Measurements from ENCODE around the gene WSB2. TPM values are rescaled to one million over a fixed set of nuclear protein-coding genes. Genes with fewer than 3 reads are reported as not detected.

The WSB2 gene
- total and polyA plus RNA-seq, 10 of the 15 experiments (the other 5 are each of a cell fraction or from before 2014, with no cell fraction given) = 18.3 to 82.6 (median 43.7) TPM

DNA sequence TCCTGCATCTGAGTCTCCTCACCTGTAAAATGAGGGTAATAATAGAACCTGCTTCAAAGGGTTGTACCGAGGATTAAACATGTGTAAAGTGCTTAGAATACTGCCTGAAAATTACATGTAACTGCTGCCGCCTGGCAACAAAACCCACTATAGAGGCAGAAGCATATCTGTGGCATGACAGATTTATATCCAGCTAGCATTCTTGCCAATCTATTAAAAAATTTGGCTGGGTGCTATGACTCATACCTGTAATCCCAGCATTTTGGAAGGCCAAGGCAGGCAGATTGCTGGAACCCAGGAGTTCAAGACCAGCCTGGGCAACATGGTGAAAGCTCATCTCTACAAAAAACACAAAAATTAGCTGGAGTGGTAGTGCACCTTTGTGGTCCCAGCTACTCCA is 75.8 kb downstream of the WSB2 start:
- 72% methylated on average over 2 of the region's 2 CpGs for WGBS (ENCODE audit: insufficient coverage, insufficient replicate concordance, low lambda C conversion rate, missing lambda C conversion rate)
- SMC1A ChIA-PET (ENCODE audit: uncharacterized antibody, unreplicated experiment) = interaction anchor here (0.9 to 1.2 kb wide), 2 partner anchors 14 to 20 kb away, joined by 3 to 4 read pairs; no protein-coding TSS in a partner anchor

More for the DNA sequence above, 75.8 kb downstream of the WSB2 start:
- H4K20me1 ChIP-seq (ENCODE audit: control insufficient read depth, insufficient read depth) = no peaks in the 10 kb centered on the region
- no peaks in the 10 kb centered on the region for H3K36me3 ChIP-seq (ENCODE audit: control insufficient read depth in 2 of 2, insufficient read depth in 2 of 2, low read length in 1 of 2)
- RAD21 ChIA-PET (ENCODE audit: unreplicated experiment) = no interaction called here
- no peak overlapping the region for H3K4me3 ChIP-seq
- no peak overlapping the region for H3K9ac ChIP-seq (ENCODE audit: control insufficient read depth, insufficient read depth, low read length)
- POLR2A ChIA-PET = no interaction called here
- CTCF ChIA-PET = interaction anchor here (0.7 kb wide), 1 partner anchor 88 kb away, joined by 3 read pairs; no protein-coding TSS in a partner anchor
- no peaks in the 10 kb centered on the region; a peak in 1 of 4 replicates for H3K27me3 ChIP-seq (replicated peaks in 1 of 2; ENCODE audit: control insufficient read depth in 2 of 2, insufficient read depth in 2 of 2, low read length in 1 of 2)
- H3K9me3 ChIP-seq (replicated peaks; ENCODE audit: control insufficient read depth, insufficient read depth, low read length) = no peaks in the 10 kb centered on the region; the same call in 2 of the 3 replicates
- no peak overlapping the region for H2AFZ ChIP-seq (ENCODE audit: control insufficient read depth, low read depth, low read length)
- ATAC-seq (no peak), FAIRE-seq (no peak), DNase-seq (ENCODE audit: low read depth, low spot score) (no peak)
- TF ChIP-seq ETV6 (conservative IDR thresholded peaks at IDR 0.05 in 1 of 2, IDR thresholded peaks at IDR 0.05 in 1 of 2; ENCODE audit: borderline replicate concordance in 1 of 2, low read depth in 1 of 2) (no peak), SIX5 (IDR thresholded peaks at IDR 0.05; ENCODE audit: low read depth, low read length, severe bottlenecking) (no peak), EED (IDR thresholded peaks at IDR 0.05; ENCODE audit: low read depth) (no peak)
- TF ChIP-seq, protein P1, sequence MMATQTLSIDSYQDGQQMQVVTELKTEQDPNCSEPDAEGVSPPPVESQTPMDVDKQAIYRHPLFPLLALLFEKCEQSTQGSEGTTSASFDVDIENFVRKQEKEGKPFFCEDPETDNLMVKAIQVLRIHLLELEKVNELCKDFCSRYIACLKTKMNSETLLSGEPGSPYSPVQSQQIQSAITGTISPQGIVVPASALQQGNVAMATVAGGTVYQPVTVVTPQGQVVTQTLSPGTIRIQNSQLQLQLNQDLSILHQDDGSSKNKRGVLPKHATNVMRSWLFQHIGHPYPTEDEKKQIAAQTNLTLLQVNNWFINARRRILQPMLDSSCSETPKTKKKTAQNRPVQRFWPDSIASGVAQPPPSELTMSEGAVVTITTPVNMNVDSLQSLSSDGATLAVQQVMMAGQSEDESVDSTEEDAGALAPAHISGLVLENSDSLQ (IDR thresholded peaks at IDR 0.05) = no peak
- BruUV-seq (replicated peaks) = no TSS peak
- in situ Hi-C loops (cut with MboI) (no loop called here), intact Hi-C loops (cut with micrococcal nuclease; ENCODE audit: unreplicated experiment) (no loop called here)
- H3K27ac ChIP-seq (ENCODE audit: control insufficient read depth, insufficient read depth) = no peak overlapping the region
- no peaks in the 10 kb centered on the region for H3K79me2 ChIP-seq (ENCODE audit: control insufficient read depth, insufficient read depth, low read length)
- H3K4me2 ChIP-seq (ENCODE audit: control insufficient read depth, insufficient read depth) = no peak overlapping the region
- H3K4me1 ChIP-seq (ENCODE audit: control insufficient read depth, insufficient read depth, low read length) = no peaks in the 10 kb centered on the region

Small RNA genes within 50 kb of the gene (small RNA-seq; reads per million reads assigned to genes)
- not detected for gene AC131159.1

Other genes with a start within 250 kb of the WSB2 start
- under 0.01 TPM in 2 replicates for gene KSR2, start 92.2 kb downstream of the WSB2 start, total RNA-seq (2014; rRNA removed)
- gene KSR2, start 92.2 kb downstream of the WSB2 start, total RNA-seq (2014; rRNA removed; fragmentation: Illumina TruSeq; extraction: Trizol) = under 0.01 TPM in 1 of 2 replicates, not detected in the other
- 0.05 and 0.10 TPM in 2 replicates for gene KSR2, start 92.2 kb downstream of the WSB2 start, total RNA-seq (2021)
- gene KSR2, start 92.2 kb downstream of the WSB2 start, polyA plus RNA-seq (2011; rRNA removed) = 1.5 TPM in 2 replicates
- gene KSR2, start 92.2 kb downstream of the WSB2 start, polyA plus RNA-seq (2014; fragmentation: Illumina TruSeq; extraction: Trizol) = 0.04 and 0.05 TPM in 2 replicates
- gene KSR2, start 92.2 kb downstream of the WSB2 start, polyA plus RNA-seq (2014; fragmentation: Nextera tagmentation; extraction: Ambion mirVana) = not detected
- gene KSR2, start 92.2 kb downstream of the WSB2 start, polyA plus RNA-seq (2014; rRNA removed) = 0.01 TPM in 2 replicates
- gene KSR2, start 92.2 kb downstream of the WSB2 start, polyA plus RNA-seq (2016; fragmentation: Nextera tagmentation; extraction: Ambion mirVana) = under 1 TPM in 1 of 2 experiments, not detected in 1; 0.01 TPM
- 51.1 and 55.0 TPM in 2 replicates for gene RFC5, start 44.5 kb downstream of the WSB2 start, total RNA-seq (2014; rRNA removed)
- 49.8 and 53.0 TPM in 2 replicates for gene RFC5, start 44.5 kb downstream of the WSB2 start, total RNA-seq (2014; rRNA removed; fragmentation: Illumina TruSeq; extraction: Trizol)
- 29.3 and 30.9 TPM in 2 replicates for gene RFC5, start 44.5 kb downstream of the WSB2 start, total RNA-seq (2021)
- 69.0 and 83.9 TPM in 2 replicates for gene RFC5, start 44.5 kb downstream of the WSB2 start, polyA plus RNA-seq (2011; rRNA removed)
- 50.9 and 52.9 TPM in 2 replicates for gene RFC5, start 44.5 kb downstream of the WSB2 start, polyA plus RNA-seq (2014; fragmentation: Illumina TruSeq; extraction: Trizol)
- gene RFC5, start 44.5 kb downstream of the WSB2 start, polyA plus RNA-seq (2014; fragmentation: Nextera tagmentation; extraction: Ambion mirVana) = 10 to 100 TPM; 47.3 to 73.3 TPM
- gene RFC5, start 44.5 kb downstream of the WSB2 start, polyA plus RNA-seq (2014; rRNA removed) = 51.3 and 54.1 TPM in 2 replicates
- 10 to 100 TPM; 66.3 to 70.0 TPM for gene RFC5, start 44.5 kb downstream of the WSB2 start, polyA plus RNA-seq (2016; fragmentation: Nextera tagmentation; extraction: Ambion mirVana)
- 6.7 and 8.3 TPM in 2 replicates for gene VSIG10, start 42.8 kb upstream of the WSB2 start, total RNA-seq (2014; rRNA removed)
- gene VSIG10, start 42.8 kb upstream of the WSB2 start, total RNA-seq (2014; rRNA removed; fragmentation: Illumina TruSeq; extraction: Trizol) = 4.5 and 5.3 TPM in 2 replicates
- 3.2 and 5.6 TPM in 2 replicates for gene VSIG10, start 42.8 kb upstream of the WSB2 start, total RNA-seq (2021)
- 3.4 TPM in 2 replicates for gene VSIG10, start 42.8 kb upstream of the WSB2 start, polyA plus RNA-seq (2011; rRNA removed)
- gene VSIG10, start 42.8 kb upstream of the WSB2 start, polyA plus RNA-seq (2014; fragmentation: Illumina TruSeq; extraction: Trizol) = 5.9 TPM in 1 of 2 replicates, not detected in the other
- 1 to 10 TPM; 4.5 to 6.8 TPM for gene VSIG10, start 42.8 kb upstream of the WSB2 start, polyA plus RNA-seq (2014; fragmentation: Nextera tagmentation; extraction: Ambion mirVana)
- gene VSIG10, start 42.8 kb upstream of the WSB2 start, polyA plus RNA-seq (2014; rRNA removed) = 5.3 and 7.2 TPM in 2 replicates
- 10 to 100 TPM in 1 of 2 experiments, 1 to 10 TPM in 1; 5.0 to 10.2 TPM for gene VSIG10, start 42.8 kb upstream of the WSB2 start, polyA plus RNA-seq (2016; fragmentation: Nextera tagmentation; extraction: Ambion mirVana)
- gene PEBP1, start 74.9 kb upstream of the WSB2 start, total RNA-seq (2014; rRNA removed) = 222 and 228 TPM in 2 replicates
- 181 and 208 TPM in 2 replicates for gene PEBP1, start 74.9 kb upstream of the WSB2 start, total RNA-seq (2014; rRNA removed; fragmentation: Illumina TruSeq; extraction: Trizol)
- gene PEBP1, start 74.9 kb upstream of the WSB2 start, total RNA-seq (2021) = 186 and 193 TPM in 2 replicates
- 147 and 217 TPM in 2 replicates for gene PEBP1, start 74.9 kb upstream of the WSB2 start, polyA plus RNA-seq (2011; rRNA removed)
- gene PEBP1, start 74.9 kb upstream of the WSB2 start, polyA plus RNA-seq (2014; fragmentation: Illumina TruSeq; extraction: Trizol) = 153 and 203 TPM in 2 replicates
- 100 to 1,000 TPM in 1 of 2 experiments, 10 to 100 TPM in 1; 79.4 to 150 TPM for gene PEBP1, start 74.9 kb upstream of the WSB2 start, polyA plus RNA-seq (2014; fragmentation: Nextera tagmentation; extraction: Ambion mirVana)
- 179 and 205 TPM in 2 replicates for gene PEBP1, start 74.9 kb upstream of the WSB2 start, polyA plus RNA-seq (2014; rRNA removed)
- 100 to 1,000 TPM; 413 to 415 TPM for gene PEBP1, start 74.9 kb upstream of the WSB2 start, polyA plus RNA-seq (2016; fragmentation: Nextera tagmentation; extraction: Ambion mirVana)